Stimulated activated CD8-positive, alpha-beta memory T cell treated with anti-CD3 and anti-CD28 coated beads, Interleukin-4, amount 100 ng/mL, for 1 hour (primary cell): ENCODE measurements around the gene SORD.
"Not testable (repeated sequence)": the region's sequence is repeated elsewhere in the genome, so short reads cannot be mapped to it uniquely, and the experiment has no call there.

Source experiments
- DNase-seq, 2 donors: peaks; one replicate each; pipeline ENCODE4 v3.0.0-alpha.2; 2020; ENCODE audit warnings: low read depth in 2 of 2, low spot score in 1 of 2

Gene SORD

DNA sequence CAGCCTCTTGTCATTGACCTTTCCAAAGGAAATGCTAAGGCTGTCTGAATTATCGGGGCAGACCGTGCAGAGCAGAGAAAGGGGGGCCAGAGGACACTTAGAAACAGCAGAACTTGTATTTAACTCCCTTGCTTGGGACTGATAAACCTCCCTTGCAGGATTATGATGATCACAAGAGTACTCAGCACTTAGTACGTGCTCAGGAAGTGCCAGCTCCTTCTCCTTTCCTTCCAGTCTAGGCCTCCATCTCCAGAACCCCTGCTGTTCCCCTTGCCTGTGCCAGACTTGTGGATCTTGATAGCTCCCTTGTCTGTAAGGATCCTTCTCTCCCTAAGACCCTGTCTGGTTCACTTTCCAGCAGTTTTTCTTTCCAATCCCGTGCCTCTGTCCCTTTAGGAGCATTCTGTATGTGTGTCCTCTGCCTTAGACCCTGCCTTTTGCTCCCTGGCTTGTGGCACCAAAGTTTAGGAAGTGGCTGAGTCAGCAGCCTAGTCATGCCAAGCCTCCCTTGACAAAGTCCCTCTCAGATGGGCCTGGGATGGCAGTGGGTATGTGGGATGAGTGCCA, 747 bp downstream of the SORD start:
- DNase-seq: no peak

DNA sequence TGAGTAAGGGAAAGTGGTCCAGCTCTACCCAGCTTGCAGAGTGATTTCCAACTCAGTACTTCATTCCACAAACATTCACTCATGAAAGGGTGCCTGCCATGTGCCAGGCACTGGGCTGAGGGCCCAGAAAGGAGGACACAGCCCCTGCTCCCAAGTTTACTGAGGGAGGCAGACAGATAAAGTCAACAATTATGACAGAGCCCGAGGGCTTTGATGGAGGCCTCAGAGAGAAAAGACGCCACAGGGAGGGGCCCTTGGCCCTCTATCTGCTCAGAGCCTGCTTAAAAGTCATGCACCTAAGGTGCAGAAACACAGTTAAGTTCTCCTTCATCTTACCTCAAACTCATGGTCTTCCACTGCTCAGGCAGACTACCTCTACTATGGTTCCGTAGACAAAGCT, 1.7 kb downstream of the SORD start:
- not testable (repeated sequence) for DNase-seq

DNA sequence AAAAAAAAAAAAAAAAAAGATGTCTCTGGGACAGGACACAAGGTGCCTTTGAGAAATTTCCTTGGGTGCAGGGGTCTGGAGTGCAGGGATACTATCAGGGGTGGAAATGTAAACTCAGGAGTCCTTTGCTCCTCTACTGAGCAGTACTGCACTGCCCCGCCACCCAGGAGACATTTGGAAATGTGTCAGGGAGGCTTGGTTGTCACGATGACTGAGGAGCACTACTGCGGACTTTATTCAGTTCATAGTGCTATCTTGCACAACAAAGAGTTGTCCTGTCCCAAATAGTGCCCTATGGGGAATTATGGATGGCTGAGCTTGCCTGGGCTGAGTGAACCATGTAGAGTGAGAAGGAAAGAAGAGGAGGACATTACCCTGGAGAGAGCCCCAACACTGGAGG, 2.6 kb downstream of the SORD start:
- not testable (repeated sequence) for DNase-seq

DNA sequence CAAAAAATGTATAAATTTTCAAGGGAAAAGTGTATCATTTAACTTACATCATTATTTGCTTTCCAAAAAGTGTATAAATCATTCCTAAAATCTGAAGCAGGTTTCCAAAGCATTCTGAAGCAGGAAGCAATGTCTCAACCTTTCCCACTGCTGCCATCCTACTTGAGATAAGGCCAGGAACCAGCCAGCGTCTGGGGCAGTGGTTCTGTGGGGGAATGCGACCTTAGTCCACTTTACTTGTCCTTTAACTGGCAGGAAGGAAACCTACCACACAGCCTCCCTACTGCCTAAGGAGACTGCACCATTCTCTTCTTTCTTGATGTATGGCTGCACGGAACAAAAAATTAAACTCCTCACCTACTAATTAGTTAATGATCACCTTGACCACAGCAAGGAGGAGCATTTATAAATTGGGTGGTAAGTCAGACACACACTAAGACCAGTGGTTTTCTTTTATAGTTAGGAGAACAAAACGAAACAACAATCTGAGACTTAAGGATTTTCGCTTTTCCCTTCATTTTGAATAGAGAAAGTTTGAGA, 3.7 kb downstream of the SORD start:
- no peak for DNase-seq

DNA sequence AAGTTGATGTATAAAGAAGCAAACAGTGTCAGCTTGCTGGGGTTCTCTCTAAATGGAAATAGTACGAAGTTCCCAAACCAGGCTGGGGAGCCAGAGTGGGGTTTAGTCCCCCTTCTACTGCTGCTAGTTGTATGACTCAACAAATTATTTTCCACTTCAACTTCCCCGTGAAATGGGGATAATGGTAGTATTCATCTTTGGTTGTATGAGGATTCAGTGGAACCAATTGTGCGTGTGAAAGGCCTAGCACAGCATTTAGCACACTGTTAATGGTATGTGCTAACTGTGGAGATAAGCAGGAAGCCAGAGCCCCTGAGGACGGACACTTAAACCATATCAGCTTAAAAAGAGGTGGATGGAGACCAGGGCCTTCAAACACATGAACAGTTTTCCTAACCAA, 4.2 kb downstream of the SORD start:
- DNase-seq: no peak

DNA sequence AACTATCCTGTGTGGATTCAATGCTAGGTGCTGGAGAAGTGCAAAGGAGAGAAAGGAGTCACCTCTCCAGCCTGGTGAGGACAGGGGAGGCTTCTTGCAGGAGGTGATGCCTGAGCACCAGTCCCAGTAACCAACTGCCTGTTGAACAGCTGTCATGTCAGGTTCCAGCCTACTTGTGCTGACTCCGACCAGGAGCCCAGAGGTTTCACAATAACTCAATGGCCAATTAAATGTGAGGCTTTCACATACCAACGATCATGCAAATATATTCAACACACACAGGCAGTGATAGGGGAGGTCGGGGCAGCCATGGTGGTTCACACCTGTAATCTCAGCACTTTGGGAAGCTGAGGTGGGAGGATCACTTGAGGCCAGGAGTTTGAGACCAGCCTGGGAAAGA, 7.7 kb downstream of the SORD start:
- DNase-seq: no peak

DNA sequence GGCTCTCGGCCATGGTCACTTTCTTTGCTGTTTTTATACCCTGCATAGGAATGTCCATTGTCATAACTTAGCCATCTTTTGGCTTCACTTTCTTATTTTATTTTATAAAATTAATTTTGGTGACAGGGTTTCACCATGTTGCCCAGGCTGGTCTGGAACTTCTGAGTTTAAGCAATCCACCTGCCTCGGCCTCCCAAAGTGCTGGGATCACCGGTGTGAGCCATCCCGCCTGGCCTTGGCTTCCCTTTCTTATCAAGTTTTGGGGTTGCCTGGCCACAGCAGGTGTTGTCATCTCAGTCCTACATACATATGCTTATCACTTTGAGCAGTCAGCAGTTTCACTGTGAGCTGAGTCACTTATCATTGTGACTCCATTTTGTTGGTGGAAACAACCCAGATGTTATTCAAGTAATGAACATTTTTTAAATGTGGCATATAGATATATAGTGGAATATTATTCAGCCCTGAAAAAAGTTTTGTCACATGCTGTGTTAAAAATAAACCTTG, 8.6 kb downstream of the SORD start:
- not testable (repeated sequence) for DNase-seq

DNA sequence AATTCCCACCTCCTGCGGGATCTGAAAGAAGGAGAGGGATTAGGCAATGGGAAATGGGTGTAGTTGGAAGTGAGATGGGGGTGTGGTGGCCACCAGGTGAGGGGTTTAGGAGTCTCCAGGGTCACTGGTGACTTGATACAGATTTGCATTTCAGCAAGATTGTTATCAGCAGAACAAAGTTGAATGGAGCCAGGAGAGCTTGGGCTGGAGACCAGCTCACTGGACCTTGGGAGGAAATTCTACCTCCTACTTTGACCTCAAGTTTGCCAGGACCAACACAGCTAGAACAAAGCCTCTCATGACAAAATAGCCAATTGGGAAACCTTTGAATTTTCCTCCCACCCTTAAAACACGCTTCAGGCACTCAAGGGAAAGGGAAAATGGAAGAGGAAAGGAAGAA, 9.5 kb downstream of the SORD start:
- DNase-seq: not testable (repeated sequence)

DNA sequence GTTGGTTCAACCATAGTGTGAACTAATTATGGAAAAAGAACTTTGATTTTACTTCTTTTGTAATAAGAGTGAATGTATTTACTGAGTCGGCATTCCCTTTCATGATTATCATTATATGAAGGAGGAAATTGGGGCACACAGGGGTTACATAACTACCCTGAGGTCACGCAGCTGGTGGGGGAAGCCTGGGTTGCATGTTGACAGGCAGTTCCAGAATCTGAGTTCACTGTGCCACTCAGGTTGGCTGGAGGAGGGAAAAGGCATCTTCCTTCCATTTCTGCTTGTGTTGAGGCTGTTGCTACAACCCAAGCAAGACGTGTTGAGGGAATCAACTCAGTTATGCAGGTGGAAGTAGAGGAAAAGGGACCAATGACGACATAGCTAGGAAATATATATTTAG, 11.1 kb downstream of the SORD start:
- DNase-seq: not testable (repeated sequence)

DNA sequence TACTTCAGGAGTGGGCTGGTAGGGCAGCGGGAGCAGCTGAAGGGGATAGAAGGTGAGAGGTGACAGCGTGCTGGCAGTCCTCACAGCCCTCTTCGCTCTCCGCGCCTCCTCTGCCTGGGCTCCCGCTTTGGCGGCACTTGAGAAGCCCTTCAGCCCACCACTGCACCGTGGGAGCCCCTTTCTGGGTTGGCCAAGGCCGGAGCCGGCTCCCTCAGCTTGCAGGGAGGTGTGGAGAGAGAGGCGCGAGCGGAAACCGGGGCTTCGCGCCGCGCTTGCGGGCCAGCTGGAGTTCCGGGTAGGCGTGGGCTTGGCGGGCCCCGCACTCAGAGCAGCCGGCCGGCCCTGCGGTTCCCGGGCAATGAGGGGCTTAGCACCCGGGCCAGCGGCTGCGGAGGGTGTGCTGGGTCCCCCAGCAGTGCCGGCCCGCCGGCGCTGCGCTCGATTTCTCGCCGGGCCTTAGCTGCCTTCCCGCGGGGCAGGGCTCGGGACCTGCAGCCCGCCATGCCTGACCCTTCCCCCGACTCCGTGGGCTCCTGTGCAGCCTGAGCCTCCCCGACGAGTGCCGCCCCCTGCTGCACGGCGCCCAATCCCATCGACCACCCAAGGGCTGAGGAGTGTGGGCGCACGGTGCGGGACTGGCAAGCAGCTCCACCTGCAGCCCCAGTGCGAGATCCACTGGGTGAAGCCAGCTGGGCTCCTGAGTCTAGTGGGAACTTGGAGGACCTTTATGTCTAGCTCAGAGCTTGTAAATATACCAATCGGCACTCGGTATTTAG, 11.8 kb downstream of the SORD start:
- DNase-seq: not testable (repeated sequence)

DNA sequence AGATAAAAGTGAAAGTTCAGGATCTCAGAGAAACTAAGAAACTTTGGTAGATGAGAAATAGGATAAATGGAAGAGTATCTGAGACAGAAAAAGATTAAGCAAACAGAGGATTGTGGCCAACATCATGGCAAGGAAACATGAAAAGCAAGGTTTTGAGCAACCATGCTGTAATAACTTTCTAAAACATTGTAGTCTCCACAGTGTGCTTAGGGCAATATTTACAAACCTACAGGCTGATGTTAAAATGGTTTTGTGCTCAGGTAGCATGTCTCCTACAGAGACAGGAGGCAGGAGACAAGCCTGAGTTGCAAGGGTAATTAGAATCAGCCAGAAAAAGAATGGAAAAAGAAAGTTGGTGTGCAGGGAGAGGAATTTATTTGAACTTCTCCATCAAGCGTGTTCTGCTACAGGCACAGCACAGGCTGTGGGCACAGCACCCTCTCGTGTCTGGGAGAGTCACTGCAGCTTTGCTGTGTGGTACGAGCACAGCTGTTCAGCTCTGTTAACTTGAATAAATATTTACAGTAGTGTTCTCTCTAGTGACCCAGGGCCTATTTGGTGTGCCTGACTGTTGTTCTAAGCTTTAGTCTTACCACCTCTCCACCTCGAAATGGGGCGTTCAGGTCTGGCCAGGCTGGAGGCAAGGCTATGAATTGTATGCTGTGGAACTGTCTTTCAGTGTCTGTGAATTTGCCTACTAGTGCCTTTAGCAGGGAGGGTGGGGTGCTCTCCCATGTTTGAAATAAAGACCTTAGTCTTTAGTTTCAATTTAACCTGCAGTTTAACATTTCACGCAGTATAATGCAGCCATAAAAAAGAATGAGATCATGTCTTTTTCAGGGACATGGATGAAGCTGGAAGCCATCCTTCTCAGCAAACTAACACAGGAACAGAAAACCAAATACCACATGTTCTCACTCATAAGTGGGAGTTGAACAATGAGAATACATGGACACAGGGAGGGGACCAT, 14.1 kb downstream of the SORD start:
- peak; percentile 33 to 48 for DNase-seq

DNA sequence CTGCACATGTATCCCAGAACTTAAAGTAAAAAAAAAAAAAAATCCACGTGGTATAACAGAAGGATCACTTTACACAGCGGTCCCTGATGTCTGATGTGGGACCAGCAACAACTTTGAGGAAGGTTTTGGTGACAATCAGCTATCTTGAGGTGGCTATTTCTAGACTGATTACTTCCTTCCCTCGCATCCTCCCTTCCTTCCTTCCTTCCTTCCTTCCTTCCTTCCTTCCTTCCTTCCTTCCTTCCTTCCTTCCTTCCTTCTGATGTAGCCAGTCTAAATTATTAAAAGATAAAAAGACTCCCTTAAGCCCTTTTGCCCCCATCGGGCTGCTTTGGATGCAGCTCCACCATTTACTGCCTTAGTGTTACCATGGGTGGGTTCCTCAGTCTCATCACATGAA, 14.9 kb downstream of the SORD start:
- DNase-seq: no peak

DNA sequence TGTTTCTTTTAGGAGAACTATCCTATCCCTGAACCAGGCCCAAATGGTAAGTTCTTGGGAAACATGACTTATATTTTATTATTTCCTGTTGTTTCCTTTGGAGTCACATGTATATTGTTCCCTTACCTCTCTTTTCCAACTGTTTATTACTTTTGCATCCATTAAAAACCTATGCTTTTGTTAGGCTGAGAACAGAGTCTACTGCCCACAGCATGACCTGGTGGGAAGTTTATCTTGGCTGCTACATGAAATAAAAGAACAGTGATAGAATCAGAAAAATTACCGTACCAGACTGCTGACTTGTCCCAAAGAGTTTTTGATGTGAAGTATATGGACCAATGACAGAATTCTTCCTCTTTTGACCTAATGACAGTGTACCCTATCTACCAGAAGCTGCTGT, 17.4 kb downstream of the SORD start:
- not testable (repeated sequence) for DNase-seq

DNA sequence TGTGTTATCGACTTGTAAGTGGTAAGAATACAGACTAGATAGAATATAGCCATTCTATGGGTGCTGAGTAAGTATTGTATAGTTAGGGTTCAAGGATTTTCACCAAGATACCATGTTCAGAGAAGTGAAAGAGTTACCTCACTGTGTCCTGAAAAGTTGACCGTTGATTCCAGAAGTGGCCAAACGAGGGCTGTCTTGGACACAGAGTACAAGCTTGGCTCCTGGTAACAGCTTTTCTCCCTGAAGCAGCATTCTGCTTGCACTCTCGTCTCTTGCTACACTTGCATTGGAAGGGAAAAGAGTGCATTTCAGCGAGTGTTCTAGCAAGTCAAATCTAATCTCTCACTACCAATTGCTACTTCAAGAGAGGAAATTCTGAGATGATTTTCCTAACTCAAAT, 18.5 kb downstream of the SORD start:
- DNase-seq: not testable (repeated sequence)

DNA sequence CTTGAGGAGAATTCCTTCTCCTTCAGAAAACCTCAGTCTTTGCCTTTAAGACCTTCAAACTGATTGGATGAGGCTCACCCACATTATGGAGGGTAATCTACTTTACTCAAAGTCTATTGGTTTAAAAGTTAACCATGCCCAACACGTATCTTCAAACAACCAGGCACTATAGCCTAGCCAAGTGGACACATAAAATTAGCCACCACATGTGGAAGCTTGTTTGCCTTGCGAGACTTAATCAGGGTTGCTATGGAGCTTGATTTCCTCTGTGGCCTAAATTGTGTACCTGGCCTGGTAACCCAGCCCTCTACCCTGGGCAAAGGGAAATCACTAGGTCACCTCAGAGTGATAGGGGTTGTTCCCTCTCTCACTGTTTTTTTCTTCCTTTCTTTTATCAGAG, 19.9 kb downstream of the SORD start:
- DNase-seq: not testable (repeated sequence)

DNA sequence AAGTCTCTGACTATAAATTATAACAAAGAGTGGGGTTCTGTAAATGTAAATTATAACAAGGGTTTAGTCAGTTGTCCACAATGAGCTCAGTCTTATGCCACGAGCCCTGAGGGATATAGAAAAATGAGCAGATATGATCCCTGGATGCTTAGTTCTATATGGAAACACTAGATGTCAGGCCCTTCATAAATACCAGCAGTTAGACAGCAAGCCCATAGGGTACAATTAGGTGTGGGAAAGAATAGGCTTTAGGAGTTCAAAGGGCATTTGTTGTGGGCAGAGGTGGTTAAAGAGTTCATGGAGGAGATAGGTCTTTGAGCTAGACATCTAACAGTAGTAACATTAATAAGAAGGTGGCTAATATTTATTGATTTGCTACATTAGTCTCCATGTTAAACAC, 21.3 kb downstream of the SORD start:
- not testable (repeated sequence) for DNase-seq

DNA sequence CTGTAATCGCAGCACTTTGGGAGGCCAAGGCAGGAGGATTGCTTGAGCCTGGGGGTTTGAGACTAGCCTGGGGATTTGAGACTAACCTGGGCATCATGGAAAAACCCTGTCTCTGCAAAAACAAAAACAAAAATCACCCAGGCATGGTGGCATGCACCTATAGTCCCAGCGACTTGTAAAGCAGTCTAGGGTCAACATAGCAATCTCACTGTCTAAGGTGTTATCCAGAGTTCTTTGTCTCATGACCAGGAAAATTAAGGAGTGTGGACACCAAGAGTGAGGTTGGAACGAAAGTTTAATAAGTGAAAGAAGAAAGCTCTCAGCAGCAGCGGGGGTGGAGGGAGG, 25.4 kb downstream of the SORD start:
- not testable (repeated sequence) for DNase-seq

DNA sequence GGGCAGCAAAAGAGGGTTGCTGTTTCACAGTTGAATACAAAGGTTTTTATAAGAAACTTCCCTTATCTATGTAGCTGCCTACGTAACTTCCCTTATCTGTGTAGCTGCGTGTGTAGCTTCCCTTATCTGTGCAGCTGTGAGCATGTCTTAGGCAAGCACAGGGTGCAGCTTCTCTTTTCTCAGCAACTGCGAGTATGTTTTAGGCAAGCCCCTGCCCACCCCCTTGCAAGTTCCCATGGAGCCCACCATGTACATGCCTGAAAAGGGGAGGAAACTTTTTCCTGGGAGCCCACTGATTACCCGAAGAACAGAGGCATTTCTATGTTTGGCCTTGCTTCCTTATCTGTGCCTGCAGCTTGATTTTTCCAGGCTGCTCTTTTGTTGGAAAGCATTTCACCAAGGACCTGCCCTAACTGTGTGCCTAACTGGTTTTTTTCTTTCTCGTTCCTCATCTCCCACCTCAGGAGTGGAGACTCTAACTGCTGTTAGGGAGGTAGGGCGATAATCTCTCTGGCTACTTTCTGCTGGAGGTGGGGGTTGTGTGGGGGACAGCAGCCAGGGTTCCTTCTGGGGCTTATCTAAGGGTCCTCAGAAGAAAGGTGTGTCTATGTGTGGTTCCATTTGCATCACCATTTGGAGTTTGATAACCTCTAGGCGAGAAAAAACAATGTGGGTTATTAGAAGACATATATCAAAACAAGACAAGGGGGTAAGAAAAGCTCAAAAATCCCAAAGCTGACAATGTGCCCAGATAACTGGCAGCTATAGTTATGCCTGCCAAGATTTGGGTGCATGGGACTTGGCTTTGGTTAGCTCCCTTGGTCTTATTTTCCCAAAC, 26.0 kb downstream of the SORD start:
- DNase-seq: no peak

DNA sequence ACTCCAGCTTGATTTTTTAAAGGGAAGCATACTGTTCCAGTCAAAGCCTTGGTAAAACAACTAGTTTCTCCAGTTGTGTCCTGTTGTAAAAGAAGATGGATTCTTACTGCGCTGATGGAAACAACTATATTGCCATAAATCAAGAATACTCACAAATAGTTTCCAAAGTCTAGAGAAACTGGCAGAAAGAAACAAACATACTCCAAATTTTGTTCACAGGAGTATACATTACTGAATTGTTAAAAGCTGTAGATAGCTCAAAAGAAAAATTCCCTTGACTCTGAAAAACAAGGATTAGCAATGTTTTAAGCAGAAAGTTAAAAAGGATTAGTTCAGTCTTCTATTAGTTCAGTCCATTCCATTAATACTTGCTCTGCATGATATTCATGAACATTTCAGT, 27.6 kb downstream of the SORD start:
- no peak for DNase-seq

DNA sequence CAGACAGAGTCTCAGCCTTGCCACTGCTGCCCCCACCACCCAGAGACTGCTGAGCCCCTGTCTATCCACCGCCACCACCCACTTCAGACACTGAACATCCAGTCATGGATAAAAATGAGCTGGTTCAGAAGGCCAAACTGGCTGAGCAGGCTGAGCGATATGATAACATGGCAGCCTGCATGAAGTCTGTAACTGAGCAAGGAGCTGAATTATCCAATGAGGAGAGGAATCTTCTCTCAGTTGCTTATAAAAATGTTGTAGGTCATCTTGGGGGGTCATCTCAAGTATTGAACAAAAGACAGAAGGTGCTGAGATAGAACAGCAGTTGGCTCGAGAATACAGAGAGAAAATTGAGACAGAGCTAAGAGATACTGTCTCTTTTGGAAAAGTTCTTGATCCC, 29.7 kb downstream of the SORD start:
- not testable (repeated sequence) for DNase-seq
